Endothelial cell of umbilical vein (primary cell): Measurements from ENCODE around the gene NFIA. TPM values are rescaled to one million over a fixed set of nuclear protein-coding genes. Genes with fewer than 3 reads are reported as not detected.

Experiments
- BruUV-seq: library from RNA; stranded (reverse); fragments of 400-500 nt; replicated peaks from 2 replicates; lab custom pipeline; 2021; lab: Mats Ljungman, UMichigan
- CTCF ChIA-PET: fragments of 300-600, 350-600 bp; sonication (Branson Sonifier 250); formaldehyde crosslinking; loops from one replicate; lab custom pipeline; 2021; ENCODE audit warnings: antibody characterized with exemption, inconsistent platforms; lab: Charles Lee
- POLR2A ChIA-PET: fragments of 300-600, 350-600 bp; sonication (Branson Sonifier 250); formaldehyde crosslinking; loops from one replicate; lab custom pipeline; 2021; ENCODE audit warnings: antibody characterized with exemption, inconsistent platforms; lab: Charles Lee
- DNase-seq: peaks from one replicate; pipeline ENCODE4 v3.0.0-alpha.2; 2011; ENCODE audit warnings: low read depth, low spot score
- FAIRE-seq: peaks from 2 replicates; lab custom pipeline; 2011; peaks lifted over from hg19 to GRCh38; lab: Jason Lieb, UNC
- H2AFZ ChIP-seq: 2 replicates; pipeline ENCODE4 v1.6.0; 2012; ENCODE audit warnings: low read depth, low read length, control low read depth, inconsistent platforms
- H3K27ac ChIP-seq: 2 replicates; pipeline ENCODE4 v1.5.1; 2011; ENCODE audit warnings: low read depth, mild to moderate bottlenecking, control low read depth, low read length, moderate library complexity; ENCODE audit not compliant: insufficient read depth
- H3K27me3 ChIP-seq, 2 experiments: 2 replicates each; pipeline versions ENCODE4 v1.6.0 to v1.6.1; 2011; ENCODE audit warnings: low read length in 2 of 2, mixed read lengths in 1 of 2; ENCODE audit not compliant: control insufficient read depth in 2 of 2, insufficient read depth in 2 of 2
- H3K36me3 ChIP-seq, 2 experiments: 2 replicates in 1 of 2; 3 replicates in 1 of 2; pipeline ENCODE4 v1.5.1; 2011; ENCODE audit warnings: low read length in 2 of 2, mild to moderate bottlenecking in 1 of 2, moderate library complexity in 1 of 2; ENCODE audit not compliant: control insufficient read depth in 2 of 2, insufficient read depth in 2 of 2; ENCODE audit errors: extremely low read depth in 1 of 2
- H3K4me1 ChIP-seq: 3 replicates; pipeline ENCODE4 v1.5.1; 2011; ENCODE audit warnings: mild to moderate bottlenecking, low read length; ENCODE audit not compliant: control insufficient read depth, insufficient read depth; ENCODE audit errors: extremely low read depth
- H3K4me2 ChIP-seq: 2 replicates; pipeline ENCODE4 v1.6.1; 2011; ENCODE audit warnings: low read length, control low read depth, mixed read lengths; ENCODE audit not compliant: insufficient read depth
- H3K4me3 ChIP-seq, 3 experiments: fragments of 200-600 bp in 1 of 3; sonication (generic), shearing (Covaris generic) in 1 of 3; replicated peaks in 1 of 3; 2 replicates each; pipeline ENCODE4 v1.5.1; 2011 to 2016; ENCODE audit warnings: control low read depth in 3 of 3, low read length in 3 of 3, mild to moderate bottlenecking in 2 of 3, inconsistent platforms in 1 of 3, low read depth in 1 of 3, moderate library complexity in 1 of 3; ENCODE audit not compliant: insufficient read depth in 1 of 3
- H3K79me2 ChIP-seq: 2 replicates; pipeline ENCODE4 v1.6.0; 2012; ENCODE audit warnings: low read length, inconsistent platforms; ENCODE audit not compliant: control insufficient read depth, insufficient read depth
- H3K9ac ChIP-seq: replicated peaks from 2 replicates; pipeline ENCODE3; 2011; ENCODE audit warnings: low read length, control low read depth; ENCODE audit not compliant: insufficient read depth; ENCODE audit errors: extremely low read depth
- H3K9me1 ChIP-seq: replicated peaks from 3 replicates; pipeline ENCODE4 v1.6.0; 2011; ENCODE audit warnings: mild to moderate bottlenecking, low read length; ENCODE audit not compliant: control insufficient read depth, insufficient read depth; ENCODE audit errors: extremely low read depth
- H3K9me3 ChIP-seq: replicated peaks from 2 replicates; pipeline ENCODE4 v1.5.1; 2012; ENCODE audit warnings: low read length, inconsistent platforms; ENCODE audit not compliant: control insufficient read depth, insufficient read depth
- H4K20me1 ChIP-seq: replicated peaks from 2 replicates; pipeline ENCODE3; 2011; ENCODE audit warnings: mild to moderate bottlenecking, low read length; ENCODE audit not compliant: control insufficient read depth, insufficient read depth; ENCODE audit errors: extremely low read depth
- CTCF ChIP-seq, 2 donors: IDR thresholded peaks; 1 replicate in 1 of 2; 2 replicates in 1 of 2; pipeline ENCODE4 v1.5.1; 2011; ENCODE audit warnings: low read length in 2 of 2, mild to moderate bottlenecking in 2 of 2, moderate library complexity in 2 of 2, control low read depth in 1 of 2, inconsistent platforms in 1 of 2, low read depth in 1 of 2; ENCODE audit not compliant: insufficient read depth in 1 of 2; ENCODE audit errors: extremely low read depth in 1 of 2
- EZH2 ChIP-seq: IDR thresholded peaks from 2 replicates; pipeline ENCODE4 v1.6.1; 2012; ENCODE audit warnings: borderline replicate concordance, low read depth, mild to moderate bottlenecking, moderate library complexity, low read length, inconsistent platforms; ENCODE audit not compliant: severe bottlenecking
- FOS ChIP-seq: IDR thresholded peaks from 2 replicates; pipeline ENCODE4 v1.6.1; 2011; ENCODE audit warnings: mild to moderate bottlenecking, low read length, moderate library complexity, borderline replicate concordance; ENCODE audit not compliant: insufficient read depth
- GATA2 ChIP-seq: IDR thresholded peaks from 2 replicates; pipeline ENCODE4 v1.7.0; 2011; ENCODE audit warnings: low read depth, mild to moderate bottlenecking, moderate library complexity, mixed read lengths, low read length; ENCODE audit not compliant: insufficient read length, insufficient read depth
- JUN ChIP-seq: IDR thresholded peaks from 2 replicates; pipeline ENCODE4 v1.6.1; 2011; ENCODE audit warnings: borderline replicate concordance, low read depth; ENCODE audit not compliant: insufficient read length, insufficient read depth
- MYC ChIP-seq: IDR thresholded peaks from one replicate; pipeline ENCODE4 v1.6.1; 2011; ENCODE audit warnings: mild to moderate bottlenecking, low read depth, low read length
- POLR2A ChIP-seq: IDR thresholded peaks from 2 replicates; pipeline ENCODE4 v1.6.1; 2012; ENCODE audit warnings: low read depth, mild to moderate bottlenecking, control low read depth, low read length
- POLR2AphosphoS5 ChIP-seq: IDR thresholded peaks from 2 replicates; pipeline ENCODE4 v1.6.1; 2012; ENCODE audit warnings: low read depth, mild to moderate bottlenecking, control low read depth, low read length, moderate library complexity; ENCODE audit not compliant: insufficient read depth
- dilution Hi-C: fragments of 300-500 bp; cut with MboI; formaldehyde crosslinking; loops from one replicate; pipeline ENCODE4 v1.15.0; 2019; ENCODE audit warnings: low sequenced_read_pairs; ENCODE audit not compliant: extremely low pct_ligation_motif_present
- intact Hi-C: fragments of 100-400 bp; cut with micrococcal nuclease; formaldehyde crosslinking; loops from one replicate; pipeline ENCODE4 v1.10.0; 2022
- polyA plus RNA-seq, 4 experiments: library from polyadenylated mRNA; depleted of rRNA in 3 of 4; stranded (reverse) in 3 of 4; unstranded in 1 of 4; fragments of >200 nt; gene quantifications; 2 replicates each; pipeline versions ENCODE4 v1.2.1 to v1.2.3, GENCODE V29; 2011 to 2012; ENCODE audit warnings: missing spikeins in 1 of 4
- total RNA-seq: library from RNA; stranded (reverse); gene quantifications from 2 replicates; pipeline ENCODE4 v1.2.3, GENCODE V29; 2021

Gene NFIA
- total and polyA plus RNA-seq, 2 donors (not counting 3 experiments of a cell fraction or from before 2014, with no cell fraction given), result 25.5 to 47.0 TPM

GRCh38 chr1:61085983-61086644 is 3.8 kb downstream of the NFIA start:
- DNase-seq (peak; percentile 24), FAIRE-seq (no peak)
- no TSS peak for BruUV-seq
- dilution Hi-C loops (no loop called here), intact Hi-C loops (no loop called here)
- ChIA-PET POLR2A (no interaction called here), CTCF (interaction anchor here (0.9 to 2.7 kb wide), 5 partner anchors 9 to 183 kb away, joined by 3 to 9 read pairs (median 4); no protein-coding TSS in a partner anchor)
- H3K27me3 ChIP-seq, result no peaks in the 10 kb centered on the region
- TF ChIP-seq GATA2 (no peak), FOS (no peak), POLR2A (no peak), JUN (no peak), MYC (no peak), POLR2AphosphoS5 (no peak), CTCF (IDR thresholded peaks at IDR 0.05; ENCODE audit: extremely low read depth in 1 of 2, insufficient read depth in 1 of 2, low read depth in 1 of 2, low read length in 2 of 2) (no peak), EZH2 (no peak)
- no peak overlapping the region for H3K27ac ChIP-seq
- H3K9me3 ChIP-seq, result no peaks in the 10 kb centered on the region
- H3K9ac ChIP-seq, result no peak overlapping the region
- no peak overlapping the region for H3K4me3 ChIP-seq
- peak overlapping the region; percentile 98 for H3K4me2 ChIP-seq
- H3K9me1 ChIP-seq, result no peaks in the 10 kb centered on the region
- peaks cover 3 to 5% of the 10 kb centered on the region in 2 experiments for H3K36me3 ChIP-seq
- peaks cover 70% of the 10 kb centered on the region for H3K79me2 ChIP-seq
- peaks cover 23% of the 10 kb centered on the region for H3K4me1 ChIP-seq
- peaks cover 4% of the 10 kb centered on the region for H4K20me1 ChIP-seq
- no peak overlapping the region for H2AFZ ChIP-seq
